Vagina (tissue), 2 donors: Measurements from ENCODE around the gene ITPKB. TPM values are rescaled to one million over a fixed set of nuclear protein-coding genes. Genes with fewer than 3 reads are reported as not detected.

Source experiments
- DNase-seq, 2 donors: peaks; one replicate each; pipeline ENCODE4 v3.0.0-alpha.2; 2017; ENCODE audit errors: extremely low spot score in 2 of 2
- H3K27ac ChIP-seq: fragments of 200-600 bp; sonication (generic); one replicate; pipeline ENCODE4 v1.5.1; 2019
- H3K27me3 ChIP-seq: fragments of 200-600 bp; sonication (generic); one replicate; pipeline ENCODE4 v1.5.1; 2019
- H3K36me3 ChIP-seq, 2 donors: fragments of 200-600 bp; sonication (generic); one replicate each; pipeline ENCODE4 v1.5.1; 2017 to 2019
- H3K4me1 ChIP-seq: fragments of 200-600 bp; sonication (generic); one replicate; pipeline ENCODE4 v1.5.1; 2019
- H3K4me3 ChIP-seq, 2 donors: fragments of 200-600 bp; sonication (generic); 1 replicate in 1 of 2; 2 replicates in 1 of 2; pipeline ENCODE4 v1.5.1; 2016 to 2019
- H3K9me3 ChIP-seq: fragments of 200-600 bp; sonication (generic); one replicate; pipeline ENCODE4 v1.5.1; 2019
- POLR2A ChIP-seq, 2 donors: fragments of 450-650 bp; IDR thresholded peaks; one replicate each; pipeline ENCODE4 v1.6.1; 2017; ENCODE audit warnings: antibody characterized with exemption in 2 of 2, mild to moderate bottlenecking in 2 of 2, moderate library complexity in 2 of 2
- POLR2AphosphoS5 ChIP-seq, 2 donors: sonication (generic); formaldehyde crosslinking; IDR thresholded peaks; one replicate each; pipeline ENCODE4 v1.9.0; 2017; ENCODE audit warnings: antibody characterized with exemption in 2 of 2, mild to moderate bottlenecking in 2 of 2, low read depth in 1 of 2; ENCODE audit not compliant: insufficient read depth in 1 of 2
- intact Hi-C: fragments of 100-400 bp; cut with DNase I; formaldehyde crosslinking; loops from one replicate; pipeline ENCODE4 v1.15.1; 2023
- total RNA-seq: library from RNA; depleted of rRNA; stranded (reverse); fragments of >200 nt; gene quantifications from one replicate; pipeline ENCODE4 v1.2.3, GENCODE V29; 2016
- TF ChIP-seq, protein P1 (sequence below), 3 experiments: fragments of 450-650 bp in 2 of 3; fragments of 200-600 bp in 1 of 3; sonication (generic) in 1 of 3; IDR thresholded peaks; one replicate each; pipeline ENCODE4 v1.5.1; 2017 to 2019; ENCODE audit warnings: antibody characterized with exemption in 3 of 3, mild to moderate bottlenecking in 2 of 3, moderate library complexity in 2 of 3

ITPKB gene
- total RNA-seq, 1 donor from 2014 or later, result 31.7 TPM

DNA sequence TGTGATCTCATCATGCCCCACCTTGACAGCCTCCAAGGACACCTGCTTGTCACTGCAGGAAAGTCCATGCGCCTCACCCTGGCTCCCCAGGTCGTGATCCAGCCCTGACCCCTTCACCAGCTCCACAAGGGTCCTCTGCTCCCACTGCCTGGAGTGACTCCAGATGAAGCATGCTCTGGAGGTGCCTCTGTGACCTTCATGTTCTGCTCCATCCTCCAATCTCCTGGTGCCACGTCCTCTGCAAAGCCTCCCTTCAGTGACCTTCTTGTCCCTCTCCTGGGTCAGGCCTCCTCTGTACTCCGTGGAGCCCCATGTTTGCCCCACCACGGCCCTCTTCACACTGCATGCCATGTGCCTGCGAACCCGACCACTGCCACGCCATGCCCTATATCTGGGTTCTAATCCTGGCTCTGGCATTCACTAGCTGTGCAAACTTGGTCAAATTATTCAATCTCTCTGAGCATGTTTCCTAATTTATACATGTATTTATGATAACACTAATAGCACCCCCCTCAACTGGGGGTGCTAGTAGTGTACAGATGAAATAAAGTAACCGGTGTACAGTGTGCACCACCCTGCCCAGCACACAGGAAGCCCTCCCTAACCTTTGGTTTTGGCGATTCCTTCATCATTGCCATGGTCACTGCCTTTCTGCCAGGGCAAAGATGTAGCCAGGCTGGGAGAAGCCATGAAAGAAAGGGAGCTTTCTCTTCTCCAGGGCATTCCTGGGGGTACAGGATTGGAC is 113.1 kb downstream of the ITPKB start:
- Histone ChIP-seq H3K4me3 (no peak overlapping the region), H3K27me3 (no peaks in the 10 kb centered on the region), H3K27ac (no peak overlapping the region), H3K4me1 (peaks cover 11% of the 10 kb centered on the region), H3K9me3 (no peaks in the 10 kb centered on the region), H3K36me3 (no peaks in the 10 kb centered on the region)
- TF ChIP-seq POLR2A (IDR thresholded peaks at IDR 0.05) (no peak), POLR2AphosphoS5 (IDR thresholded peaks at IDR 0.05; ENCODE audit: insufficient read depth in 1 of 2, low read depth in 1 of 2) (no peak)
- TF ChIP-seq, protein P1, sequence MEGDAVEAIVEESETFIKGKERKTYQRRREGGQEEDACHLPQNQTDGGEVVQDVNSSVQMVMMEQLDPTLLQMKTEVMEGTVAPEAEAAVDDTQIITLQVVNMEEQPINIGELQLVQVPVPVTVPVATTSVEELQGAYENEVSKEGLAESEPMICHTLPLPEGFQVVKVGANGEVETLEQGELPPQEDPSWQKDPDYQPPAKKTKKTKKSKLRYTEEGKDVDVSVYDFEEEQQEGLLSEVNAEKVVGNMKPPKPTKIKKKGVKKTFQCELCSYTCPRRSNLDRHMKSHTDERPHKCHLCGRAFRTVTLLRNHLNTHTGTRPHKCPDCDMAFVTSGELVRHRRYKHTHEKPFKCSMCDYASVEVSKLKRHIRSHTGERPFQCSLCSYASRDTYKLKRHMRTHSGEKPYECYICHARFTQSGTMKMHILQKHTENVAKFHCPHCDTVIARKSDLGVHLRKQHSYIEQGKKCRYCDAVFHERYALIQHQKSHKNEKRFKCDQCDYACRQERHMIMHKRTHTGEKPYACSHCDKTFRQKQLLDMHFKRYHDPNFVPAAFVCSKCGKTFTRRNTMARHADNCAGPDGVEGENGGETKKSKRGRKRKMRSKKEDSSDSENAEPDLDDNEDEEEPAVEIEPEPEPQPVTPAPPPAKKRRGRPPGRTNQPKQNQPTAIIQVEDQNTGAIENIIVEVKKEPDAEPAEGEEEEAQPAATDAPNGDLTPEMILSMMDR (IDR thresholded peaks at IDR 0.05), result no peak
- DNase-seq, result no peak
- intact Hi-C loops, result loop anchor here (2.0 kb wide), 1 partner anchor 203 kb away; no protein-coding TSS in a partner anchor

DNA sequence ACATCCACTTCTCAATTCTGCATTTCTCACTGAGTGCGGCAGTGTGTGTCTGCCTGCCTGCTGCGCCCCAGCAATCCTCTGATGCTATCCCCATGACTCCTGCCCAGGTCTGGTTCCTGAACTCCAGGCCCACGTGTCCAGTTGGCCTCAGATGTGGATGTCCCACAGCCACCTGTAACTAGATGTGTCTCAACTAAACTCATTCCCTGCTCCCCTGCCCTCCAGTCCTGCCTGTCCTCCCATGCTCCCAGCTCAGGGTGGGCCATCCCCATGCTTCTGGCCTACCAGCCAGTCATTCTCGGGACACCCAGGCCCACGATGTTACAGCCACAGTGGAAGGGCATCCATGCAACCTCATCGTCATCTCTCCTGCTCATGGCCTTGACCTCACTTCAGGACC is 113.8 kb downstream of the ITPKB start:
- DNase-seq, result no peak
- H3K27ac ChIP-seq, result no peak overlapping the region
- intact Hi-C loops, result no loop called here

DNA sequence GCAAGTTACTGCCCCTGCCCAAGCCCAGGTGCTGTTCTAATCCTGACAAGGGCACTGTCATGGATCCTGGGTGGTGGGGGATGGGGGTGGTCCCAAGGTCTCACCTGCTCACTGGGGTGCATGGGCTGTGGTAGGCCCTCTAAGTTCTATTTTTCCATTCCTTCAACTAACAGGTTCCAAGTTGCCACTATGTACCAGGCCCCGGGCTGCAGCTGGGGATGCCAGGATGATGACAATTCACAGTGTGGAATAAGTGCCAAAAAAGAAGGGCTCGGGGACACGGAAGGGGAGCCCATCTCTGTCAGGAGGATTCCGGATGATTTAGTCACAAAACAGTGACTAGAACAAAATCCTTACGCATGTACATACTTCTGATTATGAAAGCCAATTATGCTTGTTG is 114.6 kb downstream of the ITPKB start:
- intact Hi-C loops, result no loop called here
- Histone ChIP-seq H3K9me3 (no peaks in the 10 kb centered on the region), H3K27me3 (no peaks in the 10 kb centered on the region), H3K4me3 (no peak overlapping the region), H3K27ac (no peak overlapping the region), H3K4me1 (peaks cover 11% of the 10 kb centered on the region), H3K36me3 (no peaks in the 10 kb centered on the region)
- no peak for DNase-seq
- TF ChIP-seq POLR2A (IDR thresholded peaks at IDR 0.05) (no peak), POLR2AphosphoS5 (IDR thresholded peaks at IDR 0.05; ENCODE audit: insufficient read depth in 1 of 2, low read depth in 1 of 2) (no peak)
- TF ChIP-seq, protein P1 (IDR thresholded peaks at IDR 0.05), result no peak

More for the DNA sequence above, 113.8 kb downstream of the ITPKB start:
- TF ChIP-seq POLR2A (IDR thresholded peaks at IDR 0.05), result no peak
- TF ChIP-seq, protein P1 (IDR thresholded peaks at IDR 0.05), result no peak
- no peak for TF ChIP-seq POLR2AphosphoS5 (IDR thresholded peaks at IDR 0.05; ENCODE audit: insufficient read depth in 1 of 2, low read depth in 1 of 2)
- no peak overlapping the region for H3K4me3 ChIP-seq
- H3K9me3 ChIP-seq, result no peaks in the 10 kb centered on the region
- H3K4me1 ChIP-seq, result peaks cover 11% of the 10 kb centered on the region
- no peaks in the 10 kb centered on the region for H3K27me3 ChIP-seq
- no peaks in the 10 kb centered on the region for H3K36me3 ChIP-seq

DNA sequence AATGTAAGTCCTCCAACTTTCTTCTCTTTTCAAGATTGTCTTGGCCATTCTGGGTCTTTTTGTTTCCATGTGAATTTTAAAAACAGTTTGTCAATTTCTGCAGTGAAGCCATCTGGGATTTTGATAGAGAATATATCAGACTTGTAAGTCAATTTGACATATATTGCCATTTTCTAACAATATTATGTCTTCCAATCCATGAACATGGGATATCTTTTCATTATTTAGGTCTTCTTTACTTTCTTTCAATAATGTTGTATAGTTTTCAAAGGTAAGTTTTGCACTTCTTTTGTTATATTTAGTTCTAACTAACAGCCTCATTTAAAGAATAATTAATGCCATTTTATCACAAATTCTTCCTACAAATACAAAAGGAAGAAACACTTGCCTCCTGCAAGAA is 117.1 kb downstream of the ITPKB start:
- intact Hi-C loops, result no loop called here
- TF ChIP-seq, protein P1 (IDR thresholded peaks at IDR 0.05), result no peak
- TF ChIP-seq POLR2A (IDR thresholded peaks at IDR 0.05) (no peak), POLR2AphosphoS5 (IDR thresholded peaks at IDR 0.05; ENCODE audit: insufficient read depth in 1 of 2, low read depth in 1 of 2) (no peak)
- no peak overlapping the region for H3K27ac ChIP-seq

DNA sequence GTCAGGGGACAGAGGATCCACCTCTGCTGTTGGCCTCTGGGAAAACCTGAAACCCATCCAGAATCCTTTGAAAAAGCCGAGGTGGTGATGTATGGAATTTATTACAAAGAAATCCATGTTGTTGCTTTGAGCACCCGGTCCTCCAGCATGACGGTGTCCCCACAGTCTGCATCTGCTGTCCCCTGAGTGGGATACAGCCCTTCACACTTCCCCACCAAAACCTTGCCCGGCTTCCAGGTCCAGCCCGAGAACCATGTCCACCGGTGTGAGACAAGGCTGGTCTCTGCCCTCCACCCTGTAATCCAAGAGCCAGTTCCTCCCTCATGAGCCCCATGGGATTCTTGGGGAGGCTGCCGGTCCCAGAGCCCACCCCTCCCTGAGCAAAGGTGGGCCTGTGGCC is 120.1 kb downstream of the ITPKB start:
- no peak overlapping the region for H3K27ac ChIP-seq
- H3K4me1 ChIP-seq, result no peaks in the 10 kb centered on the region
- TF ChIP-seq, protein P1 (IDR thresholded peaks at IDR 0.05), result no peak
- TF ChIP-seq POLR2A (IDR thresholded peaks at IDR 0.05) (no peak), POLR2AphosphoS5 (IDR thresholded peaks at IDR 0.05; ENCODE audit: insufficient read depth in 1 of 2, low read depth in 1 of 2) (no peak)
- no peaks in the 10 kb centered on the region for H3K9me3 ChIP-seq
- no peak overlapping the region for H3K4me3 ChIP-seq
- intact Hi-C loops, result no loop called here
- H3K27me3 ChIP-seq, result no peaks in the 10 kb centered on the region
- H3K36me3 ChIP-seq, result no peaks in the 10 kb centered on the region
- DNase-seq, result no peak

More for the DNA sequence above, 117.1 kb downstream of the ITPKB start:
- H3K36me3 ChIP-seq, result no peaks in the 10 kb centered on the region
- no peak overlapping the region for H3K4me3 ChIP-seq
- no peaks in the 10 kb centered on the region for H3K27me3 ChIP-seq
- H3K9me3 ChIP-seq, result no peaks in the 10 kb centered on the region
- H3K4me1 ChIP-seq, result peaks cover 11% of the 10 kb centered on the region
- no peak for DNase-seq
